Hepatocyte (in vitro differentiated cells): ENCODE measurements around the gene TUBGCP2. TPM values are rescaled to one million over a fixed set of nuclear protein-coding genes. Genes with fewer than 3 reads are reported as not detected.
A peak's percentile ranks its signal among the peaks of the same experiment; 100 is the strongest.

ENCODE experiments used
- DNase-seq: peaks from one replicate; pipeline ENCODE4 v3.0.0-alpha.2; 2016; ENCODE audit warnings: low spot score
- H2AFZ ChIP-seq: fragments of 200-600 bp; sonication (generic); 2 replicates; pipeline ENCODE4 v1.6.0; 2016; ENCODE audit warnings: antibody characterized with exemption, mild to moderate bottlenecking
- H3K27ac ChIP-seq: fragments of 200-600 bp; sonication (generic); 2 replicates; pipeline ENCODE4 v1.5.1; 2016; ENCODE audit warnings: mild to moderate bottlenecking
- H3K27me3 ChIP-seq: fragments of 200-600 bp; sonication (generic); 2 replicates; pipeline ENCODE4 v1.6.1; 2016
- H3K36me3 ChIP-seq: fragments of 200-600 bp; sonication (generic); replicated peaks from 2 replicates; pipeline ENCODE4 v1.5.1; 2016; ENCODE audit warnings: low read depth; ENCODE audit not compliant: insufficient read depth
- H3K4me1 ChIP-seq: fragments of 200-600 bp; sonication (generic); 2 replicates; pipeline ENCODE4 v1.5.1; 2016; ENCODE audit warnings: mild to moderate bottlenecking, moderate library complexity; ENCODE audit not compliant: insufficient read depth
- H3K4me2 ChIP-seq: fragments of 200-600 bp; sonication (generic); 2 replicates; pipeline ENCODE4 v1.6.0; 2016
- H3K4me3 ChIP-seq: fragments of 200-600 bp; sonication (generic); 2 replicates; pipeline ENCODE4 v1.5.1; 2016; ENCODE audit warnings: mild to moderate bottlenecking
- H3K79me2 ChIP-seq: fragments of 200-600 bp; sonication (generic); 2 replicates; pipeline ENCODE4 v1.6.0; 2017; ENCODE audit warnings: mild to moderate bottlenecking
- H3K9me2 ChIP-seq: fragments of 200-600 bp; sonication (generic); replicated peaks from 2 replicates; pipeline ENCODE4 v1.6.0; 2017; ENCODE audit warnings: mild to moderate bottlenecking; ENCODE audit not compliant: insufficient read depth
- H3K9me3 ChIP-seq: fragments of 200-600 bp; sonication (generic); 2 replicates; pipeline ENCODE4 v1.5.1; 2016; ENCODE audit warnings: low read depth, mild to moderate bottlenecking
- H4K20me1 ChIP-seq: fragments of 200-600 bp; sonication (generic); 2 replicates; pipeline ENCODE4 v1.6.0; 2016; ENCODE audit warnings: mild to moderate bottlenecking; ENCODE audit not compliant: insufficient read depth, poor library complexity, severe bottlenecking
- EZH2 ChIP-seq: fragments of 200-600 bp; sonication (generic); IDR thresholded peaks from 2 replicates; pipeline ENCODE4 v1.6.1; 2016; ENCODE audit warnings: antibody characterized with exemption, mild to moderate bottlenecking, borderline replicate concordance
- EZH2phosphoT487 ChIP-seq: fragments of 200-600 bp; sonication (generic); IDR thresholded peaks from one replicate; pipeline ENCODE4 v1.6.1; 2018; ENCODE audit warnings: antibody characterized with exemption, mild to moderate bottlenecking, low read depth, moderate library complexity; ENCODE audit not compliant: unreplicated experiment, severe bottlenecking
- WGBS: methylation state at CpG from one replicate; pipeline ENCODE4 v1.1.6; 2016; ENCODE audit warnings: low lambda C conversion rate; ENCODE audit errors: missing lambda C conversion rate; 5-methylcytosine and 5-hydroxymethylcytosine counted together
- polyA plus RNA-seq: library from polyadenylated mRNA; unstranded; fragments of >200 nt; fragmentation: Nextera tagmentation; extraction: Ambion mirVana; gene quantifications from 2 replicates; pipeline ENCODE4 v1.2.1, GENCODE V29; 2016
- total RNA-seq: library from RNA; depleted of rRNA; stranded (reverse); fragments of >200 nt; gene quantifications from 2 replicates; pipeline ENCODE4 v1.2.3, GENCODE V29; 2014
- TF ChIP-seq, protein P1 (sequence below): fragments of 200-600 bp; sonication (generic); IDR thresholded peaks from 2 replicates; pipeline ENCODE4 v1.5.1; 2016; ENCODE audit warnings: antibody characterized with exemption, mild to moderate bottlenecking; ENCODE audit not compliant: poor library complexity

Gene TUBGCP2
- total and polyA plus RNA-seq, 2 experiments from 2014 or later = 44.8 to 51.5 TPM

DNA sequence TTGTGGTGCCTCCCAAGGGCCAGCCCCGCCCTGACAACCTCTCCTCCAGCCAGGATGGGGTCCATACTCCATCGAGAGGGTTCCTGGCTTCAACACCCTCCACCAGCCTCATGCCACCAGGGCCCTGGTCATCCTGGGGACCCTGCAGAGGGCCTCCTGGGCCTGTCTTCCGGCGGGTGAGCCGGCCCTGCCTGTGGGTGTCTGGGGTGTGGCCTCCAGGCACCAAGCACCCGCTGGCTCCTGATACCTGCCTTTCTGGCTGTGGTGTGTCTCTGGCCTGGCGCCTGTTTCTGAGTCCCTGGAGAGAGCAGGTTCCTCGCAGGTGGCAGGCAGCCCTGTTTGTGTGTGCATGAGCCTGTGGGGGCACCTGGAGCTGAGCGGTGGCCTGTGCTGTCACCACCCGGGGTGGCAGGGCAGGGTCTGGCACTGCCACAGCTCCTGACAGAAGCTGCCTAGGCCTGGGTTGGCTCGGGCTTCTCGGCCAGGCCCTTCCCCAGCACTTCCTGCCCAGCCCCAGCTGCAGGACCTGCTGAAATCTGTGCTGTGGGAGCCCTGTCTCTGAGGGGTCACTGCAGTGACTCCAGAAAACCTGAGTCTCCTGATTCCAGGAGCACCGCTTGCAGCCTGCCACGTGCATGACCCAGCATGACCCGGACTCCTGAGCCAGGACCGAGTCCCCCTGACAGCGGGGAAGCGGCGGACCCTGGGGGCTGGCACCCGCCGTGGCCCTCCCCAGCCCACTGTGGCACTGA, 50.4 kb downstream of the TUBGCP2 start:
- no peaks in the 10 kb centered on the region for H3K79me2 ChIP-seq
- H3K27ac ChIP-seq = no peak overlapping the region
- H3K9me2 ChIP-seq = no peaks in the 10 kb centered on the region
- no peak for DNase-seq
- no peaks in the 10 kb centered on the region for H3K9me3 ChIP-seq
- H3K4me1 ChIP-seq = peaks cover 20% of the 10 kb centered on the region
- H3K4me3 ChIP-seq = no peak overlapping the region
- H3K36me3 ChIP-seq = no peaks in the 10 kb centered on the region
- TF ChIP-seq EZH2phosphoT487 (no peak), EZH2 (no peak)
- TF ChIP-seq, protein P1, sequence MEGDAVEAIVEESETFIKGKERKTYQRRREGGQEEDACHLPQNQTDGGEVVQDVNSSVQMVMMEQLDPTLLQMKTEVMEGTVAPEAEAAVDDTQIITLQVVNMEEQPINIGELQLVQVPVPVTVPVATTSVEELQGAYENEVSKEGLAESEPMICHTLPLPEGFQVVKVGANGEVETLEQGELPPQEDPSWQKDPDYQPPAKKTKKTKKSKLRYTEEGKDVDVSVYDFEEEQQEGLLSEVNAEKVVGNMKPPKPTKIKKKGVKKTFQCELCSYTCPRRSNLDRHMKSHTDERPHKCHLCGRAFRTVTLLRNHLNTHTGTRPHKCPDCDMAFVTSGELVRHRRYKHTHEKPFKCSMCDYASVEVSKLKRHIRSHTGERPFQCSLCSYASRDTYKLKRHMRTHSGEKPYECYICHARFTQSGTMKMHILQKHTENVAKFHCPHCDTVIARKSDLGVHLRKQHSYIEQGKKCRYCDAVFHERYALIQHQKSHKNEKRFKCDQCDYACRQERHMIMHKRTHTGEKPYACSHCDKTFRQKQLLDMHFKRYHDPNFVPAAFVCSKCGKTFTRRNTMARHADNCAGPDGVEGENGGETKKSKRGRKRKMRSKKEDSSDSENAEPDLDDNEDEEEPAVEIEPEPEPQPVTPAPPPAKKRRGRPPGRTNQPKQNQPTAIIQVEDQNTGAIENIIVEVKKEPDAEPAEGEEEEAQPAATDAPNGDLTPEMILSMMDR = no peak
- no peaks in the 10 kb centered on the region for H3K27me3 ChIP-seq
- H4K20me1 ChIP-seq = no peaks in the 10 kb centered on the region
- H2AFZ ChIP-seq = no peak overlapping the region
- 86% methylated on average over 21 of the region's 21 CpGs for WGBS
- H3K4me2 ChIP-seq = peak overlapping the region; percentile 75

GRCh38 chr10:133257489-133258065, 51.1 kb downstream of the TUBGCP2 start:
- Histone ChIP-seq H3K36me3 (no peaks in the 10 kb centered on the region), H3K27ac (no peak overlapping the region), H3K79me2 (no peaks in the 10 kb centered on the region), H3K4me1 (peaks cover 20% of the 10 kb centered on the region), H3K9me2 (no peaks in the 10 kb centered on the region), H3K9me3 (no peaks in the 10 kb centered on the region), H3K27me3 (no peaks in the 10 kb centered on the region), H3K4me3 (no peak overlapping the region), H2AFZ (no peak overlapping the region), H3K4me2 (peak overlapping the region; percentile 75), H4K20me1 (no peaks in the 10 kb centered on the region)
- WGBS = 4% methylated on average over 23 of the region's 27 CpGs
- TF ChIP-seq, protein P1 = peak; percentile 45
- no peak for TF ChIP-seq EZH2
- peak; percentile 78 for DNase-seq

DNA sequence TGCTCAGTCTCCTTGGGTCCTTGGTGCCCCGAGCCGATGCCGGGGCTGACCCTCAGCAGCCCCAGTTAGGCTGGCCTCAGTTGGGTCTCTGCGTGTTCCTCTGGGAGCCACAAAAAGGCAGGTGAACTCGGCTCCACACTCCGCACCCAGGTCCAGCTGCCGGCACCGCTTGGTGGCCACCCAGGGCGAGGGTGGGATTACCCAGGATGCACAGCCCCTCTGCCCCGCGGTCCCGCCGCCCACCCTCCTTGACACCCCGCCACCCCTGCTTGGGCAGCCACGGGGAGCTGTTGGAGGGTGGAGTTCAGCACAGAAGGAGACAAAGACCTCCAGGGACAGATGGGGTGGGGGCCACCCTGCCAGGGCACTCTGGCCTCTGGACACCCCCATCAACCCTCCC, 53.3 kb downstream of the TUBGCP2 start:
- Histone ChIP-seq H3K4me3 (no peak overlapping the region), H4K20me1 (no peaks in the 10 kb centered on the region), H3K4me1 (peaks cover 11% of the 10 kb centered on the region), H3K9me2 (no peaks in the 10 kb centered on the region), H3K36me3 (no peaks in the 10 kb centered on the region), H2AFZ (no peak overlapping the region), H3K27me3 (no peaks in the 10 kb centered on the region), H3K79me2 (no peaks in the 10 kb centered on the region), H3K4me2 (no peak overlapping the region), H3K27ac (no peak overlapping the region), H3K9me3 (no peaks in the 10 kb centered on the region)
- 96% methylated on average over 9 of the region's 15 CpGs for WGBS
- no peak for DNase-seq
- TF ChIP-seq EZH2 (no peak), EZH2phosphoT487 (no peak)
- TF ChIP-seq, protein P1 = no peak
